OCI-LY1 (cell line): Measurements from ENCODE around the gene TLL2.

Source experiments
- H2AFZ ChIP-seq: fragments of 200-600 bp; sonication (generic), shearing (Covaris generic); 2 replicates; pipeline ENCODE4 v1.6.0; 2014; ENCODE audit warnings: antibody characterized with exemption, mild to moderate bottlenecking, low read length
- H3F3A ChIP-seq: fragments of 200-600 bp; sonication (generic), shearing (Covaris generic); 2 replicates; pipeline ENCODE4 v1.6.0; 2014; ENCODE audit warnings: mild to moderate bottlenecking, antibody characterized with exemption, low read length, moderate library complexity; ENCODE audit not compliant: insufficient read depth
- H3K27ac ChIP-seq: fragments of 200-600 bp; sonication (generic); 2 replicates; pipeline ENCODE4 v1.5.1; 2014; ENCODE audit warnings: low read length, mixed run types, mild to moderate bottlenecking, low read depth; ENCODE audit not compliant: poor library complexity, severe bottlenecking
- H3K27me3 ChIP-seq: fragments of 200-600 bp; sonication (generic); 2 replicates; pipeline ENCODE4 v1.6.0; 2014; ENCODE audit warnings: antibody characterized with exemption, mild to moderate bottlenecking, low read length, moderate library complexity; ENCODE audit not compliant: insufficient read depth
- H3K36me3 ChIP-seq: fragments of 200-600 bp; sonication (generic); 2 replicates; pipeline ENCODE4 v1.6.1; 2014; ENCODE audit warnings: mild to moderate bottlenecking, antibody characterized with exemption, low read length, moderate library complexity, mixed read lengths; ENCODE audit not compliant: insufficient read depth
- H3K4me1 ChIP-seq: fragments of 200-600 bp; sonication (generic); 2 replicates; pipeline ENCODE4 v1.5.1; 2014; ENCODE audit warnings: mild to moderate bottlenecking, low read length, moderate library complexity; ENCODE audit not compliant: insufficient read depth, severe bottlenecking
- H3K4me2 ChIP-seq: fragments of 200-600 bp; sonication (generic), shearing (Covaris generic); 2 replicates; pipeline ENCODE4 v1.6.1; 2014; ENCODE audit warnings: low read length
- H3K4me3 ChIP-seq: fragments of 200-600 bp; sonication (generic); 2 replicates; pipeline ENCODE4 v1.5.1; 2014; ENCODE audit warnings: low read length, low read depth, mild to moderate bottlenecking, mixed read lengths; ENCODE audit not compliant: poor library complexity, severe bottlenecking
- H3K79me2 ChIP-seq: fragments of 200-600 bp; shearing (Covaris generic); 2 replicates; pipeline ENCODE4 v1.6.1; 2016; ENCODE audit warnings: mixed run types, low read length, mixed read lengths; ENCODE audit not compliant: insufficient read depth
- H3K9ac ChIP-seq: fragments of 200-600 bp; sonication (generic), shearing (Covaris generic); 2 replicates; pipeline ENCODE4 v1.6.1; 2014; ENCODE audit warnings: mild to moderate bottlenecking, low read length, mixed read lengths
- H3K9me2 ChIP-seq: fragments of 200-600 bp; sonication (generic), shearing (Covaris generic); 2 replicates; pipeline ENCODE4 v1.6.1; 2014; ENCODE audit warnings: low read depth, mild to moderate bottlenecking, low read length, mixed read lengths
- H3K9me3 ChIP-seq: fragments of 200-600 bp; shearing (Covaris generic); 2 replicates; pipeline ENCODE4 v1.6.1; 2014; ENCODE audit warnings: low read length, mixed read lengths
- H4K20me1 ChIP-seq: fragments of 200-600 bp; sonication (generic), shearing (Covaris generic); 2 replicates; pipeline ENCODE4 v1.6.0; 2016; ENCODE audit warnings: mild to moderate bottlenecking, low read length; ENCODE audit not compliant: insufficient read depth
- EZH2 ChIP-seq: fragments of 200-600 bp; sonication (generic), shearing (Covaris generic); IDR thresholded peaks from 2 replicates; pipeline ENCODE4 v1.8.0; 2017; ENCODE audit warnings: borderline replicate concordance, mixed run types, mild to moderate bottlenecking, antibody characterized with exemption, low read length, moderate library complexity, mixed read lengths
- TF ChIP-seq, protein P1 (sequence below): fragments of 200-600 bp; sonication (generic), shearing (Covaris generic); IDR thresholded peaks from 2 replicates; pipeline ENCODE4 v1.5.1; 2017; ENCODE audit warnings: mild to moderate bottlenecking, antibody characterized with exemption, low read length, moderate library complexity, mixed read lengths

TLL2 gene

DNA sequence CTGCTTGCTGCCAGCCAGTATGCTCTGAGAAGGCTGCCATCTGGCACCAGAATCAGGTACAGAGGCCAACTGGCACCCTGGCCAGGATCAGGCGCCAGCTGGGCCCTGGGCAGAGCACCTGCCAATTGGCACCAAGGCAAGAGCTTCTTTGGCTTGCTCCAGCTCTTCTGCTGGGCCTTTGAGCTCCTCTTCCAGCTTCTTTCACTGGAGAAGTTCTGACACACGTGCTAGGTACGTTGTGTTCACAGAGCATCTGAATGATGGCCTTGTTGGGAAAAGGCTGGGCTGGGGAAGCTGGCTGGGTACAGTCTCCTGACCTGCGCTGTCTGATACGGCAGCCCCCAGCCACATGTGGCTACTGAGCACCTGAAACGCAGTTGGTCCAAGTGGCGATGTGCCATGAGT lies 123.3 kb downstream of the TLL2 start:
- no peak overlapping the region for H3K27ac ChIP-seq
- H4K20me1 ChIP-seq: no peaks in the 10 kb centered on the region
- no peaks in the 10 kb centered on the region for H3K79me2 ChIP-seq
- H3K36me3 ChIP-seq: no peaks in the 10 kb centered on the region
- no peak overlapping the region for H2AFZ ChIP-seq
- H3F3A ChIP-seq: no peaks in the 10 kb centered on the region
- TF ChIP-seq EZH2: no peak
- TF ChIP-seq, protein P1, sequence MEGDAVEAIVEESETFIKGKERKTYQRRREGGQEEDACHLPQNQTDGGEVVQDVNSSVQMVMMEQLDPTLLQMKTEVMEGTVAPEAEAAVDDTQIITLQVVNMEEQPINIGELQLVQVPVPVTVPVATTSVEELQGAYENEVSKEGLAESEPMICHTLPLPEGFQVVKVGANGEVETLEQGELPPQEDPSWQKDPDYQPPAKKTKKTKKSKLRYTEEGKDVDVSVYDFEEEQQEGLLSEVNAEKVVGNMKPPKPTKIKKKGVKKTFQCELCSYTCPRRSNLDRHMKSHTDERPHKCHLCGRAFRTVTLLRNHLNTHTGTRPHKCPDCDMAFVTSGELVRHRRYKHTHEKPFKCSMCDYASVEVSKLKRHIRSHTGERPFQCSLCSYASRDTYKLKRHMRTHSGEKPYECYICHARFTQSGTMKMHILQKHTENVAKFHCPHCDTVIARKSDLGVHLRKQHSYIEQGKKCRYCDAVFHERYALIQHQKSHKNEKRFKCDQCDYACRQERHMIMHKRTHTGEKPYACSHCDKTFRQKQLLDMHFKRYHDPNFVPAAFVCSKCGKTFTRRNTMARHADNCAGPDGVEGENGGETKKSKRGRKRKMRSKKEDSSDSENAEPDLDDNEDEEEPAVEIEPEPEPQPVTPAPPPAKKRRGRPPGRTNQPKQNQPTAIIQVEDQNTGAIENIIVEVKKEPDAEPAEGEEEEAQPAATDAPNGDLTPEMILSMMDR: no peak
- no peak overlapping the region for H3K4me2 ChIP-seq
- no peaks in the 10 kb centered on the region for H3K4me1 ChIP-seq
- no peaks in the 10 kb centered on the region for H3K27me3 ChIP-seq
- H3K9me2 ChIP-seq: no peaks in the 10 kb centered on the region
- no peak overlapping the region for H3K9ac ChIP-seq
- no peaks in the 10 kb centered on the region for H3K9me3 ChIP-seq
- H3K4me3 ChIP-seq: no peak overlapping the region

DNA sequence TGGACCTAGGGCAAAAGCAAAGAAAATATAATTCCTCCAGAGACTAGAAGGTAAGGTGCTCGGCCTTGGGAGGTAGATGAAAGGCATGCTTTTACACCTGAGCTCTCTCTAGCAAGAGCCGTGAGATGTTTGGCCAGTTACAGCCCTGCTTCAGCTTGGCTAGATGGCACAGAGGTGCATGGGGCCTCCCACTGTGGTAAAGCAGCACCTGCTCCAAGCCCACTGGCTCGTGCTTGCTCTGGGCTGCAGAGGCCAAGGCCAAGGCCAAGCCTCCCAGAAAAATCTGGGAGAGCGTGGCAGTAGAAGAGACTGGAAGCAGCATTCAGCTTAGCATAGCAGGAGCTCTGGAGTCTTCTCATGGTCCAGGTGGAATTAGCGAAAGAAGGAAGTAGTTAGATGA lies 123.9 kb downstream of the TLL2 start:
- Histone ChIP-seq H3K79me2 (no peaks in the 10 kb centered on the region), H3K4me1 (no peaks in the 10 kb centered on the region), H4K20me1 (no peaks in the 10 kb centered on the region), H3K4me3 (no peak overlapping the region), H3K9ac (no peak overlapping the region), H3K36me3 (no peaks in the 10 kb centered on the region), H3F3A (no peaks in the 10 kb centered on the region), H3K27ac (no peak overlapping the region), H3K9me2 (no peaks in the 10 kb centered on the region), H3K27me3 (no peaks in the 10 kb centered on the region), H3K9me3 (no peaks in the 10 kb centered on the region), H2AFZ (no peak overlapping the region), H3K4me2 (no peak overlapping the region)
- TF ChIP-seq EZH2: no peak
- TF ChIP-seq, protein P1: no peak

DNA sequence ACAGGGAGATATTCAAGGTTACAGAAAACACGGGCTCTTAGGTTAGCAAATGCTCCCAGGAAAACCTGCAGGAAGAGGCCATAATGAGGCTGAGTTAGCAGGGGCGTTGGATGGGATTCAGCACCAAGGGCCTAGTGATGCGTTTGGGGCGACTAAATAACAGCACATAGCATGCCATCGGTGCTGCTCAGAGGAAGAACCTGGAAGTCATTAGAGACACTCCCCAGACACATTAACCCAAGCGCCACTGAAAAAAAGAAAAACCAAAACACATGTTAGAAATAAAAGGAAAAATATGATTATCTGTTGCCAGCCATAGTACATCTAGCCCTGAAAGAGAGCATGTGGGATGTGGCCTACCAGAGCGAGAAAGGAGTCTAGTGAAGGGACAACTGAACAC lies 126.1 kb downstream of the TLL2 start:
- no peaks in the 10 kb centered on the region for H3K36me3 ChIP-seq
- H3K4me1 ChIP-seq: no peaks in the 10 kb centered on the region
- no peaks in the 10 kb centered on the region for H4K20me1 ChIP-seq
- no peak for TF ChIP-seq EZH2
- TF ChIP-seq, protein P1: no peak
- no peak overlapping the region for H2AFZ ChIP-seq
- H3K9me2 ChIP-seq: no peaks in the 10 kb centered on the region
- H3K9ac ChIP-seq: no peak overlapping the region
- no peak overlapping the region for H3K27ac ChIP-seq
- H3K9me3 ChIP-seq: no peaks in the 10 kb centered on the region
- H3K4me3 ChIP-seq: no peak overlapping the region
- no peak overlapping the region for H3K4me2 ChIP-seq
- no peaks in the 10 kb centered on the region for H3K27me3 ChIP-seq
- H3K79me2 ChIP-seq: no peaks in the 10 kb centered on the region
- H3F3A ChIP-seq: no peaks in the 10 kb centered on the region
